Measurements from ENCODE around the gene USP33. TPM values are rescaled to one million over a fixed set of nuclear protein-coding genes. Genes with fewer than 3 reads are reported as not detected.

Gene USP33
- total RNA-seq, 4 donors from 2014 or later, result 126 to 175 (median 142) TPM

- TF ChIP-seq CTCF (IDR thresholded peaks at IDR 0.05; ENCODE audit: low read depth), result no peak
These were observed 41.5 kb downstream of the USP33 start for GRCh38 chr1:77718181-77718580.

DNA sequence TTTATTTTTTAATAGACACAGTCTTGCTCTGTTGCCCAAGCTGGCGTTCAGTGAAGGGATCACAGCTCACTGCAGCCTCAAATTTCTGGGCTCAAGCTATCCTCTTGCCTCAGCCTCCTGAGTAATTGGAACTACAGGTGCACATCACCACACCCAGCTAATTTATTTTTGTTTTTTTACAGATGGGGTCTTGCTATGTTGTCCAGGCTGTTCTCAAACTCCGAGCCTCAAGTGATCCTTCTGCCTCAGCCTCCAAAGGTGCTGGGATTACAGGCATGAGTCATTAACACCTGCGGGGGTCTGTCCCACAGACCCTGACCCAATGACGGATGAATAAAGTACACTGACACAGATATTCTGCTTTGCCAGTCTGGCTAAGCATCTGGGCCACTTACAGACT lies 43.6 kb downstream of the USP33 start:
- TF ChIP-seq CTCF (IDR thresholded peaks at IDR 0.05; ENCODE audit: low read depth), result no peak

- no peak for TF ChIP-seq CTCF (IDR thresholded peaks at IDR 0.05; ENCODE audit: low read depth)
These were observed 49.9 kb downstream of the USP33 start for GRCh38 chr1:77709727-77710126.

DNA sequence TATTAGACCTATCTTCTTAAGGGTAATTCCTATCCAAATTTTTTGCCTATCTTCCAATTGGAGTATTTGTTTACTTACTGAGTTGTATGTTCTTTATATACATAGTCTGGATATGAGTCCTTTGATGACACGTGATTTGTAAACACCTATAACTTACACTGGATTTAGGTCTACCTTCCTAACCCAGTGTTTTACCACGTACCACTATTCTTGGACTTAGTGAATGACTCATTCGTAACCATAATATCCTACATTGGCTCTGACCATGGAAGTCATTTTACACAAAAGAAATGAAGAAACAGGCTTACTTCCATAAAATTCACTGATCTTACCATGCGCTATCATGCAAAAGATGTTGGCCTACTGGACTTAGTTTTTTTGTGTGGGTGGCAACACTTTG lies 53.3 kb downstream of the USP33 start:
- TF ChIP-seq CTCF (IDR thresholded peaks at IDR 0.05; ENCODE audit: low read depth), result no peak

DNA sequence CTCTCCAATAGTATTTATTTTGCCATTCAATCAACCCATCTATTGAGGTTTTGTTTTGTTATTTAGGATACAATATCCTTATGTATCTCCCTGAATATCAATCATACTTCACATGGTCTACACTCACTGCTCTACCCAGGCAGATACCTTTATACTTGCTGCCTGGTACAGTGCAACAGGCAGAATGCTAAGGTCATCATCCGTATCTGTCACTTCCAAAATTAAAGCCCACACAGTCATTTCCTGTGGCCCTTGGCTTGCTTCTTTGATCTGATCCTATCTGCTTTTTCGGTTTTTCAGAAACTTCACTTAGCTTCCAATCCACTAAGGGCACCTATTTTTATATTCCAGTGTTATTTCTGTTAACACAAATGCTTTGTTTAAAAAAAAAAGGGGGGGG lies 54.9 kb downstream of the USP33 start:
- TF ChIP-seq CTCF (IDR thresholded peaks at IDR 0.05; ENCODE audit: low read depth), result no peak

GRCh38 chr1:77697441-77697840 lies 62.2 kb downstream of the USP33 start:
- TF ChIP-seq CTCF (IDR thresholded peaks at IDR 0.05; ENCODE audit: low read depth), result no peak

DNA sequence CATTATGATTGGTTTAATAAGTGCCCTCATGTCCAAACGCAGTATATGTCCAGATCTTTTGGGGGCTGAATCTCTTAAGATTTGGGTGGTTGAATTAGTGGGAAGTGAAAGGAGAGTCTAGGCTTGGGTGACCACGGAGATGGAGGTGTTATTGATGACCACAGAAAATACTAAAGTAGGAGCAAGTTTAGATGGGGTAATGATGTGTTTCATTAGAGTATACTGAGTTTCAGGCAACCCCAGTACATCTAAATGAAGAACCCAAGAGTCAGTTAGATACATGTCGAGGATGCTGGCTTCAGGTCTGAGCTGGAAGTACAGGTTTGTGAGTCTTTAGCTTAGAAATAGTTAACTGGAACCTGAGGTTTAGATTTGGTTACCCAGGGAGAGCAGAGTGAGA lies 70.7 kb downstream of the USP33 start:
- TF ChIP-seq CTCF (IDR thresholded peaks at IDR 0.05; ENCODE audit: low read depth), result no peak

DNA sequence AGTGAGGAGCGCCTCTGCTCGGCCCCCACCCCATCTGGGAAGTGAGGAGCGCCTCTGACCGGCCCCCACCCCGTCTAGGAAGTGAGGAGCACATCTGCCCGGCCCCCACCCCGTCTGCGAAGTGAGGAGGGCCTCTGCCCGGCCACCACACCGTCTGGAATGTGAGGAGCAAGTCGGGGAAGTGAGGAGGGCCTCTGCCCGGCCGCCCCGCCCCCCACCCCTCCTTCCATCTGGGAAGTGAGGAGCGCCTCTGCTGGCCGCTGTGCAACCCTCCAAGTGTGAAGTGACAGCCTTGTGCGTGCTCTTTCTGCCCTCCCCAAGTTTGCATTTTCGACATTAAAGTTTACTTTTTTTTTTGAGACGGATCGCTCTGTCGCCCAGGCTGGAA lies 72.1 kb downstream of the USP33 start:
- no peak for TF ChIP-seq CTCF (IDR thresholded peaks at IDR 0.05; ENCODE audit: low read depth)

Measured in subcutaneous adipose tissue (tissue), 4 donors.